Midbrain (tissue), 1 donor: Measurements from ENCODE around the gene IL15.
"Not testable (repeated sequence)": the region's sequence is repeated elsewhere in the genome, so short reads cannot be mapped to it uniquely, and the experiment has no call there.

Experiments used
- DNase-seq: peaks from one replicate; lab custom pipeline; 2025; lab: John Stamatoyannopoulos, UW

Gene IL15

GRCh38 chr4:141703497-141703896 is 67.1 kb downstream of the IL15 start:
- DNase-seq: no peak

DNA sequence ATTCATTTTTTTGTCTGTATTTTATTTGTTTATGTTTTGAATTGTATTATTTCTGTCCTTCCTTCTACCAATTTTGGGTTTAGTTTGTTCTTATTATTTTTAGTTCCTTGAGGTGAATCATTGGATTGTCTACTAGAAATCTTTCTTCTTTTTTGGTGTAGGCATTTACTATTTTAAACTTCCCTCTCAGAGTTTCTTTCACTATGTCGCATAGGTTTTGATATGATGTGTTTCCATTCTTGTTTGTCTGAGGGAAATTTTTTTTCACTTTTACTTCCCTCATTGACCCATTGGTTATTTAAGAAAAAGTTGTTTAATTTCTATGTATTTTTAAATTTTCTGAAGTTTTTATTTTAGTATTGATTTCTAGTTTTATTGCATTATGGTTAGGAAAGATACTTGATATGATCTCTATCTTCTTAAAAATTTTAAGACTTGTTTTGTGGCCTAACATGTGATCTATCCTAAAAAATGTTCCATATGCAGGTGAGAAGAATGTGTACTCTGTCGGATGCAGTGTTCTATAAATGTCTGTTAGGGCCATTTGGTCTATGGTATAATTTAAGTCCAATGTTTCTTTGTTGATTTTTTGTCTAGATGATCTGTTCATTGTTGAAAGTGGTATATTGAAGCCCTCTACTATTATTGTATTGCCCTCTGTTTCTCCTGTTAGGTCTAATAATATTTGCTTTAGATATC is 68.8 kb downstream of the IL15 start:
- DNase-seq: no peak

DNA sequence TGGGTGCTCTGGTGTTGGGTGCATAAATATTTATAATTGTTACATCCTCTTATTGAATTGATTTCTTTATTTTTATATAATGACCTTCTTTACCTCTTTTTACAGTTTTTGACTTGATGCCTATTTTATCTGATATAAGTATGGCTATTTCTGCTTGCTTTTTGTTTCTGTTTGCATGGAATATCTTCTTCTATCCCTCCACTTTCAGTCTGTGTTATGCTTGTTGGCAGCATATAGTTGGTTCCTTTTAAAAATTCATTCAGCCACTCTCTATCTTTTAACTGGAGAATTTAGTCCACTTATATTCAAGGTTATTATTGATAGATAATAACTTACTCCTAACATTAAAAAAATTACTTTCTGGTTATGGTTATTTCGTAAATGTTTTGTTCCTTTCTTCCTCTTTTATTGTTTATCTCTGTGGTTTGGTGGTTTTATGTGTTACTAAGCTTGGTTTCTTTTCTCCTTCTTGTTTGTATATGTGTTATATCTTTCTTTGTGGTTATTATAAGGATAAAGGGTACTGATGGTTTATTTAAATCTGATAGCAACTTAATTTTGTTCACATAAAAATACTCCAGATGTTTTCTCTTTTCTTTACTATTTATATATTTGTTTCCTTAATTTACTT is 69.5 kb downstream of the IL15 start:
- no peak for DNase-seq

- no peak for DNase-seq
Measured at GRCh38 chr4:141706445-141706844, 70.1 kb downstream of the IL15 start.

- DNase-seq: no peak
Measured at GRCh38 chr4:141711211-141711610, 74.8 kb downstream of the IL15 start.

DNA sequence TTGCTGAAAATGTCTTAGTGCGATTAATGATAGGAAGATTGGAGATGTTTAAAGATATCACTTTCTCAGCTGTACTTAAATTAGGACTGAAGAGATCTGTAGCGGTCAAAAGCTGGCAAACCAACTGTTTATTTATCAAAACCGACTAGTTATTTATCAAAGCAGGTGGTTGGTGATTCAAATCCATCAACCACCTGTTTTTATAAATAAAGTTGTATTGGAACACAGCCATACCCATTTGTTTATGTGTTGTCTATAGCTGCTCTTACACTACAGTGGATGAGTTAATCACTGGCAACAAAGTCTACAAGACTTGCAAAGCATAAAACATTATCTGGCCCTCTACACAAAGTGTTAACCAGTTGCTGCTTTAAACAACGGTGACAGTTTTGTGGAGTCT is 76.8 kb downstream of the IL15 start:
- DNase-seq: no peak

- DNase-seq: no peak
Measured at GRCh38 chr4:141713771-141714445, 77.5 kb downstream of the IL15 start.

DNA sequence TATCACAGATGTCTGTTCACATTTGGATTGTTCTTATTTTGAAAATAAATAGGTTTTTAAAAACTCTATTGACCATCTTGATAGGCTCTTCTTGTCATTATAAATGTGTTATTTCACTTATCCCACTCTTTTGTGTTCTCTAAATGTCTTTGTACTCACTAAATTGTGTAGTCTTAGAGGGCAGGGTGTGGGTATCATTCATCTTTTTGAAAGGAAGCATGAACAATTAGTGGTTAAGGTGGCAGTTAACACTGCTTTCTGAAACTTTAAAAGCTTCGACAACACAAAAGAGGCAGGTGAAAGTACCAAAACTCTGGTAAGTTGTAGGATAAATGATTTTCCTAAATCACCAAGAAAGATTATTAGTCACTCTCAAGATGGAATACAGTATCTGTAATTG is 83.2 kb downstream of the IL15 start:
- no peak for DNase-seq

DNA sequence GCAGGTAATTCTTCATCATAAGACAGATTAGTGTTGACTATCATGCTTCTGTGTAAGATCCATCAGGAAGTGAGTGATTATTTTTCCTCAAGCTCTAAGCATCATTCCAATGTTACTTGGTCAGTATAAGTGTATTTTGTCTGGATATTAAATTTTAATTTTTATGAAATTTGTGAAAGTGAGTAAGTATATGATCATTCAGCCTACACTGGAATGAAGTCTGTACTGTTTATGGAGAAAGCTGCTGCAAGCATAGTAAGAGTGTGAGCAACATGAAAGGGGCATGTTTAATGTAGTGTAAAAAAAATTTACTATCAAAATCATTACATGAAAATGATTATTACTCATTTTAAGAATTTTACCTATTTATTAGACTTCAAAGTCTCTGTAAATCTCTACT is 84.8 kb downstream of the IL15 start:
- no peak for DNase-seq

GRCh38 chr4:141724646-141725045 is 88.3 kb downstream of the IL15 start:
- DNase-seq: no peak

GRCh38 chr4:141727420-141727819 is 91.0 kb downstream of the IL15 start:
- no peak for DNase-seq

GRCh38 chr4:141730805-141731204 is 94.4 kb downstream of the IL15 start:
- DNase-seq: no peak

GRCh38 chr4:141731481-141731880 is 95.1 kb downstream of the IL15 start:
- DNase-seq: no peak

GRCh38 chr4:141739636-141740035 is 103.3 kb downstream of the IL15 start:
- DNase-seq: no peak

GRCh38 chr4:141746026-141746425 is 109.6 kb downstream of the IL15 start:
- no peak for DNase-seq

- not testable (repeated sequence) for DNase-seq
Measured at GRCh38 chr4:141751806-141752205, 115.4 kb downstream of the IL15 start.

GRCh38 chr4:141757287-141757686 is 120.9 kb downstream of the IL15 start:
- DNase-seq: no peak

DNA sequence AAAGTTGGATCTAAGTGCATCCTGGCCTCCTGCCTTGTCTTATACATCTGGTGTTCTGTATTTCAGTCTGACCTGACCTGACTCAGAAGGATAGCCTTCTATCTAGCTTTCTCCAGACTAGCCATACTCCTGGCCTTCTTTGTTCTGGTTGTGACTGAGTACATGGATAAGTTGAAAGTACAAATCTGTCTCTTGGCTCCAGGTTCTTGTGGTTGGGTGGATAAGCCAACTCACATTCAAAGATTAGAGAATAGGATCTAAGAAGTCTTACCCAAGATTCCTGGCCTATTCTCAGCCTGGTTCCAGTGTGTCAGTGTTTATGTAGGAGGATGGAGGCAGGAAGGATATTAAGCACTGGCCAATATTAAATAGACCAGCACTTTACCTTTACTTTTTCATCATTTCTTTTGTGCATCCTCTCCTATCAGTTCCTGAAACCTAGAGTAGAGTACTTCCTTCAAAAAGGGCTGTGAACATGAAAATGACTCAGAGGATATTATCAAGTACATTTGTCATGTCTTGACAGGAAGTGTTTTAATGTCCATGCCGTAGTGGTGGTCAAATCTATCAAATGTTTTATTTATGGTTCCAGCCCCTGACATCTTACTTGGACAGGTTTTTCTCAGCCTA is 123.5 kb downstream of the IL15 start:
- DNase-seq: no peak

DNA sequence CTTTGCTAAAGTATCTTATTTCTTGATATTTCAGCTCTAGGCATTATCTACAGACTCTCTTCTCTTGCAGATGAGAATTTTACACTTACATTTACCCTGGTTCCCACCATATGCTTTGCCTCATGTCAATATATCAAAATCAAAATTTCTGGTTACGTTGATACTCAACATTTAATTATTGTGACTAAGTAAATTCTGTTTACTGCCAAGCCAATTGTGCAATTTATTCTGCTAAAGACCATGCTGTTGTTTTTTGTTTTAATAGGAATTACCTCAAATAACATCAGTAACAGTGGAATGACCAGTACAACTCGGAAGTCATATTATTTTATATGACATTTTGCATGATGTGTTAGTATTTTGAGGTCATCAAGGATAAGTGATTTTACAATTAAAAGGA is 125.5 kb downstream of the IL15 start:
- DNase-seq: no peak

- no peak for DNase-seq
Measured at GRCh38 chr4:141763374-141763773, 127.0 kb downstream of the IL15 start.

- no peak for DNase-seq
Measured at GRCh38 chr4:141768954-141769353, 132.6 kb downstream of the IL15 start.

- DNase-seq: no peak
Measured at GRCh38 chr4:141771889-141772830, 135.8 kb downstream of the IL15 start.
